Right ventricle myocardium superior (tissue), 1 donor: ENCODE data around the gene NISCH. TPM values are rescaled to one million over a fixed set of nuclear protein-coding genes. Genes with fewer than 3 reads are reported as not detected.

Experiments used
- ATAC-seq: fragments of 200-7000 bp; cut with Tn5 transposase; one replicate; pipeline ENCODE4 v1.9.1; 2020; ENCODE audit warnings: mild to moderate bottlenecking; ENCODE audit not compliant: poor library complexity
- DNase-seq: peaks from one replicate; pipeline ENCODE4 v3.0.0-alpha.2; 2020
- intact Hi-C: fragments of 100-400 bp; cut with DNase I; formaldehyde crosslinking; loops from one replicate; pipeline ENCODE4 v1.11.2; 2022
- total RNA-seq: library from RNA; stranded (reverse); fragmentation: NEBNext Ultra II Directional; extraction: Animal tissue kit (Norgen Biotek cat#: 25700); gene quantifications from one replicate; pipeline ENCODE4 v1.2.1, GENCODE V29; 2021
- donor health status: DM: no; HTN: yes; CAD: no; lungs with severe emphysema.

Gene NISCH
- total RNA-seq, 1 donor from 2014 or later = 46.0 TPM

DNA sequence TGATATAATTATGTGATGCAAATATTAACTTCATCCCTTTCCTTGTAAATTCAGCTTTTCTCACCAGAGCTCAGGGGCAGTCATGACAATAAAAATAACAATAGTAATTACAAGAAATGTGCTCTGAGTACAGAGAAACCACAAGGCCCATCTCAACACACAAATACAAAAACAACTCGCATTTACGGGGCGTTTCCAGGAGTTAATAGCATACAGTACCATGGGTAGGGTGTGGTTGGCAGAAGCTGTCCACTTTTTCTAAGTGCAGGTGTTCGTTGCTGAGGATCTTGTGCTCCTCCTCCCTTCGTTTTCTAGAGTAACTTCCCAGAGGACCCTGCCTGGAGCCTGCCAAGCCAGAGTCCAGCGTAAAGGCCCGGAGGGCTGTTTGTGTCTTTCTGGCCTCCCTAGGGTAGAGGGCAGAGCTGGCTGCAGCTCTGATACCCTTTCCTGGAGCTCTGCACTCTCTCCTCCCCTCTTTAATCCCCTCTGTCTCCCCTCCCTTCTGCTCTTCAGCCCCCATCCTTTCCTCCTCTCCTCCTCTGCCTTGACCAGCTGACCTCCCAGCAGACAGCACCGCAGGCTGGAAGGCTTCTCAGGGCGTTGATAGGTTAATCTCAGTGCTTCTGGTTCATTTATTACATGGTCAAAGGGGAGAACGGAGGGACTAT lies 21.9 kb upstream of the NISCH start:
- ATAC-seq (peak; percentile 37), DNase-seq (no peak)
- intact Hi-C loops = no loop called here

DNA sequence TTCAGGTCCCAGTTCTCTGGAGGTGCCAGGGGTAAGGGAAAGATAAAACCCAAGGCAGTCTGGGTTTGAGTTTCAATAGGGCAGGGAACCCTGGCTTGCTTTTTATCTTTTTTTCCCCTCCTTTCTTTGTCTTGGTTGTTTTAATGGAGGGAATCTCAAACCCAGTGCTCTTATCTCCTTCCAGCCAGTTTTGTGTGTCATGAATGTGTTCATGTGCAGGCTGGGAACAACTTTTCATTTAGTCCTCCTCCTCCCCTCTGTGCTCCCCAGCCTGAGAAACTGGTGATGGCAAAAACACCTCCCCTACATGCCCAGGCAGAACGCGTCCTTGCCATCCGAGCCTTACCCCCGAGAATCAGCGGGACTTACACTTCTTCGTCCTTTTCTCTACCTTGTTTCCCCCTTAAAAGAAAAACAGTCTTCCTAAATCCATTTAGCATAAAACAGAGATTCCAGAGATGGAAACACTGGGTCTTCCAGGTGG lies 21.4 kb upstream of the NISCH start:
- DNase-seq (no peak), ATAC-seq (no peak)
- intact Hi-C loops = no loop called here

DNA sequence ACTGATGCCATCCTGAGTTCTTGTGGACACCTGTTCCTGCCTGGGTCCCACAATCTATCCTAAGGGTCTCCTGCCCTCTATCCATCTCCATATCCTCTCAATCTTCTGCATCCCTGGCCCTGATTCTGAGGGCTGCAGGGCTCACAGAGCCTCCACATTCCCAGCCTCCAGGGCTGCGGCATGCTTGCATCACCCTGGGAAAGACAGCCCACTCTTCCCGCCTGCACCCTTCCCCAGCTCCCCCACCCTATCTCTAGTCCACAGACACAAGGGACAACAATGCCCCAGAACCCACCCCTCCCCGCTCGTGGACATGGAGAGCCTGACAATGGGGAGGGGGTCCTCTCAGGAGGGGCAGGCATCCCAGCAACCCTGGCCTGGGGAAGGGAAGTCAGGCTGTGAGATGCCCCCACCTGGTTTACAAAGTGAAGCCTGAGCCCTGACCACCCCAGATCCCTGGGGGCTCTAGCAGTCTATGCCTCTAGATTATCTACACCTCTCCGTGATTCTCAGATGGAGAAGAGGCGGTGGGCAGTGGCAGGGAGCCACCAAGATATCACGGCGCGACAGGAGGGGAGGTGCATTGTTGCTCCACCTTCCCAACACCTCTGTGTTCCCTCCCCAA lies 20.8 kb upstream of the NISCH start:
- intact Hi-C loops = no loop called here
- DNase-seq = no peak

DNA sequence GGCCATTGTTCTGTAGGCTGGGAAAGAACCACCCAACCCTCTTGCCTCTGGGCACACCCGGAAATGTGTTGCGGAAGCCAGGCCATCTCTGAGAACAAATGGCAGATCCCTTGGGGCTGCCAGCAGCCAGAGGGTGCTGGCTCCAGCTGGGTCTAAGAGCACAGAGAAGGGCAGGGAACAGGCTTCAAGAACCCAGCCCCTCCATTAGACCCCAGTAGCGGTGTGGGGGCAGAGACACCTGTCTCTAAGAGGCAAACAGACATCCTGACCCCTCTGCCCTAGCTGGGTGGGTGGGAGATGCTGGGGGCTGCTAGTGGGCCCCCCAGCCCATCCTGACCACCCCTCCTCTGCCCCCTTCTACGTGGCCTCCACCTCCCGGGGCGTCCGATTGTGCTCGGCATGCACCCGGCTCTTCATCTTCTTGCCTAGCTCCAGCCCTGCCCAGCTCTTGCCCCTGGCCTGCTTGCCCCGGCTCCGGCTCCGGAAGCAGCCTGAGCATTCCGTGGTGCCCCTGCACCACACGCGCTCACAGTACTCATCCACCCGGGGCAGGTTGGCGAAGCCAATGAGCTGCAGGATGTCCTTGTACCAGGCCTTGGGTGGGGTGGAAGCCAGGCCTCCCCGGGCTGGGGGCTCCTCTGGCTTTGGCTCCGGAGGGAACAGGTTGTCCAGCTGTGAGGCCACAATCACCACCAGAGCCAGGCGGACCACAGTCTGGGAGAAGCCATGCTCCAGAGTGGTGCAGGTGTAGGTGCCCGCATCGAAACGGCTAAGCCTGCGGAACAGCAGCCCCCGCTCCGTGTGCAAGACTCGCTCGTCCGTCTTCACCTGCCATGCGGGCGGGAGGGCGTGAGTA lies 19.9 kb upstream of the NISCH start:
- intact Hi-C loops = no loop called here
- DNase-seq (no peak), ATAC-seq (no peak)

More for the DNA sequence above, 20.8 kb upstream of the NISCH start:
- no peak for ATAC-seq

DNA sequence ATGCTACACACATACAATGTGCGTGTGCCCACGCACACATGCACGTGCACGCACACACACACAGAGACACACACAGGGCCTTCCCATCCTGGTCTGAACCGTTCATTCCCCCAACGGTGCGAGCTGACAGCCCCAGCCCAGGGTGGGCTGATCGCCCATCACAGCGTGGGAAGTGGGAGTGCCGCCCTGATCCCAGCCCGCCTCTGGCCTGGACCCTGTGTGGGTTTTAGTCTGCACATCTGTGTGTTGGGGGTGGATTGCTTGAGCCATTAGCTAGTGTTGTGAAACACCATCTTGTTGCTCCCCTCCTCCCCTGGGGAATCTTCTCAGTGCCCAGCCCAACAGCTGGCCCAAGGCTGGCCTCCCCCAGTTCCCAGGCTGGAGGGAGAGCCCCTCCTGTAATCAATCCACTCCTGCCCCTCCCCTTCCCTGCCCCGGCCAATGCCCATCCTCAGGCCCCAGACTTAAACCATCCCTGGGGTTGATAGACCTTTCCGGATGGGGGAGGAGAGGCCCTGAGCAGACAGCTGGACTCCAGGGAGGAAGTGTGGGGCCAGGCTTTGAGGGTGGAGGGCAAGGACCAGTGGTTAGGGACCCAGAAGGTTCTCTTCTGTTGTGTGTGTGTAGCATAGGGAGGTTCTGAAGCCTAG lies 18.8 kb upstream of the NISCH start:
- DNase-seq (peak; percentile 68), ATAC-seq (peak; percentile 40)
- intact Hi-C loops = no loop called here

GRCh38 chr3:52437326-52438103 lies 17.9 kb upstream of the NISCH start:
- no peak for ATAC-seq
- intact Hi-C loops = no loop called here
- DNase-seq = no peak

- no peak for ATAC-seq
- intact Hi-C loops = no loop called here
Measured at GRCh38 chr3:52438104-52438376, 17.4 kb upstream of the NISCH start.

GRCh38 chr3:52438579-52439425 lies 16.6 kb upstream of the NISCH start:
- ATAC-seq = no peak
- no peak for DNase-seq
- intact Hi-C loops = no loop called here

More at GRCh38 chr3:52438104-52438376, 17.4 kb upstream of the NISCH start:
- DNase-seq = no peak

- intact Hi-C loops = no loop called here
- ATAC-seq (no peak), DNase-seq (no peak)
Measured at GRCh38 chr3:52439426-52440248, 15.8 kb upstream of the NISCH start.

- ATAC-seq (no peak), DNase-seq (no peak)
- intact Hi-C loops = no loop called here
Measured at GRCh38 chr3:52440249-52440551, 15.2 kb upstream of the NISCH start.

GRCh38 chr3:52440671-52441070 lies 14.7 kb upstream of the NISCH start:
- intact Hi-C loops = no loop called here

DNA sequence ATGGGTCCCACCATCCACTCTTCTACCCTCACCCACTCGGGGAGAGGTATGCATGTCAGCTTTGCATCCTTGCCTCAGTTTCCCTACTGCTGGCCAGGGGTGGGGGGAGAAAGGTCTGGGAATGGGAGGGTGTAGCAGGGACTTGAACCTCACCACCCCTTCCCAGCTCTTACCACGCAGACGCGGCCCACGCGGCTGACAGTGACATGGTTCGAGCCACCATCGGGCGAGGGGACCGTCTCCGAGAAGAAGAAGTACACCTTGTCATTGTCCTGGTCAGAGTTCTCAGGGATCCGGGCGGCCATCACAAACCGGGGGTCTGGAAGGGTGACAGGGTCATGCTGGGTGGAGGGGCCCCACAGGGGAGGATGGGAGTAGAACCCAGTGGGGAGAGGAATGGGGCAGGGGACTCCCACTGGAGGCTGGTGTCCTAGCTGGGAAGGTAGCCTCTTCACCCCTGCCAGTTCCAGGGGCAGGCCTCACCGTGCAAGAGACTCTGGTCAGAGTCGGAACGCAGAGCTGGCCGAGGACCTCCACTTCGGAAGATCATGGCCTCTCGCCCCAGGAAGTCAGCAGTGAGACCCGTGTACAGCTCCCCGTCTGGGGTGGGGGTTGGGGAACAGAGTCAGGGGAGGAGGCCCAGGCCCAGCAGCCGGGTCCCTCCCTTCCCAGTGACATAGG lies 14.2 kb upstream of the NISCH start:
- intact Hi-C loops = no loop called here
- DNase-seq = no peak
- no peak for ATAC-seq

More at GRCh38 chr3:52440671-52441070, 14.7 kb upstream of the NISCH start:
- ATAC-seq = no peak
- no peak for DNase-seq

DNA sequence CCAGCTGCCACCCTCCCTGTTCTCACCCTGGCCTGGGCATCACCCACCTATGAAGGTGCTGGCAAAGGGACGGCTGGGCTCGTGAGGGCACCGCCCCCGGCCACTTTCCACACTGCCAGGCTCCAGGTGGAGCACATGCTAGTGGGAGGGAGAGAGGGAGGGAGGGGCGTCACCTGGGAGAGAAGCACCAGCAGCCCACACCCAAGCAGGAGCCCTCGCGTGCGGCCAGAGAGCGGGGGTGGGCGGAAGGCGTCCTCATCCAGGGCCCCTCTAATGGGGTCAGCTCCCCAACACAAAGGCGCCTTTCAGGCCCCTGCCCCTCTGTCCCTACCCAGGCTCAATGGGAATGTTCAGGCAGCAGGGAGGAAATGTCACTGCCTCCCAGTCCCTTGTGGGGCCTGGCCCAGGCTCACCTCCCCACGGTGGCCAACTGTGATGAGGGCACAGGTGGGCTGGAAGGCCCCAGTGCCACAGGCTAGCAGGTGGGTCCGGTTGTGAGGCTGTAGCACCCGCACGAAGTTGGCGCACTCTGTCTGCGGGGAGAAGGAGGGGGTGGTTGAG lies 13.6 kb upstream of the NISCH start:
- DNase-seq (no peak), ATAC-seq (no peak)
- intact Hi-C loops = no loop called here

DNA sequence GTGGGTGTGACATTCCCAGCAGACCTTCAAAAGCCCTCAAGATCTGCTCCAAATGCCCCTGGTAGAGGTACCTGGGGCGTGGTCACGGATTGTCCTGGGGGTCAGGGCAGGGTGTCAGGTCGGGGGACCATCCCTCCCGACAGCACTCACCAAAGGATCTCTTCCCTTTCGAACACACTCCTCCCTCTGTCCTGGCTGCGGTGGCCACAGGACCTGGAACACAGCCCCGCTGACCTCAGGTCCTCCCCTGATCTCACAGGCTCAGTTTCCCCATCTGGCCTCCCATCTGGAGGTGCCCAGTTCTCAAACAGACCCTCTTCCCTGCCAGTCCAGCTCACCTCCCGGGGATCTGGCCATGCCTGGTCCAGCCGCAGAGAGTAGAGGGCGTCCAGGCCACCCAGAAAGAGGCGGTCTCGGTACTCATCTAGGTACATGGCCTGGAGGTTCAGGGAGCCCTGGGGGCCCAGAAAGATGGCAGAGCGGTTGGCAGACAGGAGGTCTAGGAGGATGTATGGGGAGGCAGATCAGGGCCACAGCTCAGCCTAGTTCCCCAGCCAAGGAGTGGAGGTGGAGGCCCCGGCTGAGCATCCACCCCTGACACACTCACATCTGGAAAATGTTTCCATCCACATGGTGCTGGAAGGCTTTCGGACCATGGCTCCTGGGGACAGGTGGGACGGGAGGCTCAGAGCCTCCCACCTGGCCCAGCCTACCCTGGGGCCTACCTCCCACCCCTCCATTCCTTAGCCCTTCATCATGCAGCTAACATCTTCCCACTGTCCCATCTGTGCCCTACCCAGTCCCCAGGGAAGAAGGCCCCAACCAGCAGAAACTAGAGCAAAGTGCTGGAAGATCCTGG lies 12.8 kb upstream of the NISCH start:
- intact Hi-C loops = no loop called here
- DNase-seq (no peak), ATAC-seq (no peak)

- ATAC-seq = no peak
- intact Hi-C loops = no loop called here
- DNase-seq = no peak
Measured at GRCh38 chr3:52443268-52443610, 12.2 kb upstream of the NISCH start.
